Liver (tissue), 3 donors: ENCODE measurements around the gene CSTPP1.

ENCODE experiments used
- CTCF ChIP-seq: fragments of 150-350 bp; IDR thresholded peaks from 2 replicates; pipeline ENCODE4 v1.5.1; 2017; ENCODE audit warnings: improper control_type of control experiment, low read depth, low read length; ENCODE audit not compliant: missing input control
- HNF4G ChIP-seq: IDR thresholded peaks from 2 replicates; pipeline ENCODE4 v1.6.1; 2016; ENCODE audit warnings: antibody characterized with exemption
- donor health status: healthy.
- donor health status: healthy.

GRCh38 chr11:47202576-47202975, 266.0 kb downstream of the CSTPP1 start:
- TF ChIP-seq CTCF = no peak
- TF ChIP-seq HNF4G = no peak
